K562 (cell line): ENCODE data around the gene MAPRE2. TPM values are rescaled to one million over a fixed set of nuclear protein-coding genes. Genes with fewer than 3 reads are reported as not detected.

Source experiments
- ETS2 ChIP-seq: IDR thresholded peaks from 2 replicates; pipeline ENCODE4 v1.6.1; 2016; ENCODE audit warnings: borderline replicate concordance, missing genetic modification characterization, mild to moderate bottlenecking, moderate library complexity, missing compliant biosample characterization; ENCODE audit not compliant: poor library complexity, severe bottlenecking
- GATAD2A ChIP-seq: fragments of 450-650 bp; IDR thresholded peaks from 2 replicates; pipeline ENCODE4 v1.6.1; 2017
- MEF2A ChIP-seq: IDR thresholded peaks from 2 replicates; pipeline ENCODE4 v1.6.1; 2011; ENCODE audit warnings: low read depth, mild to moderate bottlenecking, low read length, moderate library complexity; ENCODE audit not compliant: control insufficient read depth
- OTX1 ChIP-seq: fragments of 450-650 bp; formaldehyde crosslinking; IDR thresholded peaks from 2 replicates; pipeline ENCODE4 v1.4.0; 2022; ENCODE audit warnings: mild to moderate bottlenecking
- polyA plus RNA-seq, 8 experiments: library from polyadenylated mRNA; depleted of rRNA in 4 of 8; stranded (reverse) in 5 of 8; unstranded in 3 of 8; fragments of >200 nt; fragmentation: Nextera tagmentation in 2 of 8; fragmentation: Illumina TruSeq in 1 of 8; extraction: Ambion mirVana in 2 of 8; extraction: Trizol in 1 of 8; gene quantifications; 2 replicates each; pipeline versions ENCODE4 v1.2.1 to v1.2.3, GENCODE V29; 2011 to 2014; ENCODE audit warnings: inconsistent platforms in 1 of 8, missing spikeins in 1 of 8
- total RNA-seq, 7 experiments: library from RNA; depleted of rRNA in 6 of 7; stranded (reverse); fragments of >200 nt in 6 of 7; fragmentation: Illumina TruSeq in 2 of 7; extraction: Trizol in 2 of 7; gene quantifications; 2 replicates each; pipeline versions ENCODE4 v1.2.1 to v1.2.3, GENCODE V29; 2011 to 2021; ENCODE audit warnings: low replicate concordance in 1 of 7
- TF ChIP-seq, protein P1 (sequence below): sonication (generic); formaldehyde crosslinking; IDR thresholded peaks from 2 replicates; pipeline ENCODE4 v1.8.1; 2023; ENCODE audit warnings: missing genetic modification reagents, mild to moderate bottlenecking, borderline replicate concordance
- TF ChIP-seq, protein P2 (sequence below): fragments of 250-450 bp; sonication (Bioruptor Pico); IDR thresholded peaks from 2 replicates; pipeline ENCODE4 v1.9.0; 2021; ENCODE audit warnings: mild to moderate bottlenecking
- TF ChIP-seq, protein P3 (sequence below): fragments of 450-650 bp; formaldehyde crosslinking; IDR thresholded peaks from 2 replicates; pipeline ENCODE4 v1.4.0; 2020; ENCODE audit warnings: mild to moderate bottlenecking, moderate library complexity
- TF ChIP-seq, protein P4 (sequence below), 2 experiments: fragments of 450-650 bp; formaldehyde crosslinking in 1 of 2; IDR thresholded peaks; 2 replicates each; pipeline versions ENCODE4 v1.4.0 to v1.6.1; 2014 to 2020; ENCODE audit warnings: mild to moderate bottlenecking in 2 of 2, borderline replicate concordance in 1 of 2, low read depth in 1 of 2

Gene MAPRE2
- total and polyA plus RNA-seq, 9 of the 15 experiments (the other 6 are each of a cell fraction or from before 2014, with no cell fraction given), result 32.3 to 70.7 (median 40.7) TPM

DNA sequence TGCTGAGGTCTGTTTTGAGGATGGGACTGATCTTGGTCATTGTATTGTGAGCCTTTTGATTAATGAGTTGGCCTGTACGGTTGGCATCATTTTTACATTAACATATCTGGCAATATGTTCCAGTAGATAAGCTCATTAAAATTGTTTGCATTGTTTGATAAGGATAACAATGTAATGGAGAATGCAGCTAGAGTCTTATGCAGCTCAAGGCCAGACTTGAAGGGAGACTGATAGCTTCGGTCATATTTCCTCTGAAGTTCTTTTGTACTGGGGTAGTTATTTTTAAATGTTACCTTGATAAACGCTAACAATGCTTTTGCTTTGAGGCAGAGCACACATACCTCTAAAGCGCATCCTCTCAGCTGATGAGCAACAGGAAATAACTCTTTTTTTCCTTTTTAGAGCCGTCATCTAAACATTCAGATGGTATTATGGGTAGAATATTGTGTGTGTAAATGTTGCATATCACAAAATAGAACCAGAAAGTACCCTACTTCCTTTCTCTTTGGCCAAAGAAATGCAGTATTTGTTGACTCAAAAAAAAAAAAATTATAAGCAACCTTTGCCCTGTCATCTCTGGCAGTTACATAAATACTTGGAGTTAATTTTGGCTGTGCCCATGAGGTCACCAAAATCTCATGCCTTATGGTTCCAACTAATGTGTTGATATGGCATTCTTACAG is 1.3 kb downstream of the MAPRE2 start (continued):
- TF ChIP-seq, protein P1, sequence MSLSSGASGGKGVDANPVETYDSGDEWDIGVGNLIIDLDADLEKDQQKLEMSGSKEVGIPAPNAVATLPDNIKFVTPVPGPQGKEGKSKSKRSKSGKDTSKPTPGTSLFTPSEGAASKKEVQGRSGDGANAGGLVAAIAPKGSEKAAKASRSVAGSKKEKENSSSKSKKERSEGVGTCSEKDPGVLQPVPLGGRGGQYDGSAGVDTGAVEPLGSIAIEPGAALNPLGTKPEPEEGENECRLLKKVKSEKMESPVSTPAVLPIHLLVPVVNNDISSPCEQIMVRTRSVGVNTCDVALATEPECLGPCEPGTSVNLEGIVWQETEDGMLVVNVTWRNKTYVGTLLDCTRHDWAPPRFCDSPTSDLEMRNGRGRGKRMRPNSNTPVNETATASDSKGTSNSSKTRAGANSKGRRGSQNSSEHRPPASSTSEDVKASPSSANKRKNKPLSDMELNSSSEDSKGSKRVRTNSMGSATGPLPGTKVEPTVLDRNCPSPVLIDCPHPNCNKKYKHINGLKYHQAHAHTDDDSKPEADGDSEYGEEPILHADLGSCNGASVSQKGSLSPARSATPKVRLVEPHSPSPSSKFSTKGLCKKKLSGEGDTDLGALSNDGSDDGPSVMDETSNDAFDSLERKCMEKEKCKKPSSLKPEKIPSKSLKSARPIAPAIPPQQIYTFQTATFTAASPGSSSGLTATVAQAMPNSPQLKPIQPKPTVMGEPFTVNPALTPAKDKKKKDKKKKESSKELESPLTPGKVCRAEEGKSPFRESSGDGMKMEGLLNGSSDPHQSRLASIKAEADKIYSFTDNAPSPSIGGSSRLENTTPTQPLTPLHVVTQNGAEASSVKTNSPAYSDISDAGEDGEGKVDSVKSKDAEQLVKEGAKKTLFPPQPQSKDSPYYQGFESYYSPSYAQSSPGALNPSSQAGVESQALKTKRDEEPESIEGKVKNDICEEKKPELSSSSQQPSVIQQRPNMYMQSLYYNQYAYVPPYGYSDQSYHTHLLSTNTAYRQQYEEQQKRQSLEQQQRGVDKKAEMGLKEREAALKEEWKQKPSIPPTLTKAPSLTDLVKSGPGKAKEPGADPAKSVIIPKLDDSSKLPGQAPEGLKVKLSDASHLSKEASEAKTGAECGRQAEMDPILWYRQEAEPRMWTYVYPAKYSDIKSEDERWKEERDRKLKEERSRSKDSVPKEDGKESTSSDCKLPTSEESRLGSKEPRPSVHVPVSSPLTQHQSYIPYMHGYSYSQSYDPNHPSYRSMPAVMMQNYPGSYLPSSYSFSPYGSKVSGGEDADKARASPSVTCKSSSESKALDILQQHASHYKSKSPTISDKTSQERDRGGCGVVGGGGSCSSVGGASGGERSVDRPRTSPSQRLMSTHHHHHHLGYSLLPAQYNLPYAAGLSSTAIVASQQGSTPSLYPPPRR (CRISPR knock-in tag), result 0 out of 2 replicates have a peak, but pooled peaks have one; percentile 51
- TF ChIP-seq, protein P2, sequence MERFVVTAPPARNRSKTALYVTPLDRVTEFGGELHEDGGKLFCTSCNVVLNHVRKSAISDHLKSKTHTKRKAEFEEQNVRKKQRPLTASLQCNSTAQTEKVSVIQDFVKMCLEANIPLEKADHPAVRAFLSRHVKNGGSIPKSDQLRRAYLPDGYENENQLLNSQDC, result no peak
- 0 out of 2 replicates have a peak, but pooled peaks have one; percentile 26 for TF ChIP-seq MEF2A
- TF ChIP-seq, protein P3, sequence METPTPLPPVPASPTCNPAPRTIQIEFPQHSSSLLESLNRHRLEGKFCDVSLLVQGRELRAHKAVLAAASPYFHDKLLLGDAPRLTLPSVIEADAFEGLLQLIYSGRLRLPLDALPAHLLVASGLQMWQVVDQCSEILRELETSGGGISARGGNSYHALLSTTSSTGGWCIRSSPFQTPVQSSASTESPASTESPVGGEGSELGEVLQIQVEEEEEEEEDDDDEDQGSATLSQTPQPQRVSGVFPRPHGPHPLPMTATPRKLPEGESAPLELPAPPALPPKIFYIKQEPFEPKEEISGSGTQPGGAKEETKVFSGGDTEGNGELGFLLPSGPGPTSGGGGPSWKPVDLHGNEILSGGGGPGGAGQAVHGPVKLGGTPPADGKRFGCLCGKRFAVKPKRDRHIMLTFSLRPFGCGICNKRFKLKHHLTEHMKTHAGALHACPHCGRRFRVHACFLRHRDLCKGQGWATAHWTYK (CRISPR knock-in tag), result no peak
- TF ChIP-seq GATAD2A, result no peak
- TF ChIP-seq OTX1 (CRISPR knock-in tag), result no peak
- TF ChIP-seq, protein P4, sequence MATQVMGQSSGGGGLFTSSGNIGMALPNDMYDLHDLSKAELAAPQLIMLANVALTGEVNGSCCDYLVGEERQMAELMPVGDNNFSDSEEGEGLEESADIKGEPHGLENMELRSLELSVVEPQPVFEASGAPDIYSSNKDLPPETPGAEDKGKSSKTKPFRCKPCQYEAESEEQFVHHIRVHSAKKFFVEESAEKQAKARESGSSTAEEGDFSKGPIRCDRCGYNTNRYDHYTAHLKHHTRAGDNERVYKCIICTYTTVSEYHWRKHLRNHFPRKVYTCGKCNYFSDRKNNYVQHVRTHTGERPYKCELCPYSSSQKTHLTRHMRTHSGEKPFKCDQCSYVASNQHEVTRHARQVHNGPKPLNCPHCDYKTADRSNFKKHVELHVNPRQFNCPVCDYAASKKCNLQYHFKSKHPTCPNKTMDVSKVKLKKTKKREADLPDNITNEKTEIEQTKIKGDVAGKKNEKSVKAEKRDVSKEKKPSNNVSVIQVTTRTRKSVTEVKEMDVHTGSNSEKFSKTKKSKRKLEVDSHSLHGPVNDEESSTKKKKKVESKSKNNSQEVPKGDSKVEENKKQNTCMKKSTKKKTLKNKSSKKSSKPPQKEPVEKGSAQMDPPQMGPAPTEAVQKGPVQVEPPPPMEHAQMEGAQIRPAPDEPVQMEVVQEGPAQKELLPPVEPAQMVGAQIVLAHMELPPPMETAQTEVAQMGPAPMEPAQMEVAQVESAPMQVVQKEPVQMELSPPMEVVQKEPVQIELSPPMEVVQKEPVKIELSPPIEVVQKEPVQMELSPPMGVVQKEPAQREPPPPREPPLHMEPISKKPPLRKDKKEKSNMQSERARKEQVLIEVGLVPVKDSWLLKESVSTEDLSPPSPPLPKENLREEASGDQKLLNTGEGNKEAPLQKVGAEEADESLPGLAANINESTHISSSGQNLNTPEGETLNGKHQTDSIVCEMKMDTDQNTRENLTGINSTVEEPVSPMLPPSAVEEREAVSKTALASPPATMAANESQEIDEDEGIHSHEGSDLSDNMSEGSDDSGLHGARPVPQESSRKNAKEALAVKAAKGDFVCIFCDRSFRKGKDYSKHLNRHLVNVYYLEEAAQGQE (IDR thresholded peaks at IDR 0.05; ENCODE audit: borderline replicate concordance), result no peak
- TF ChIP-seq, protein P4 (CRISPR knock-in tag; IDR thresholded peaks at IDR 0.05; ENCODE audit: low read depth), result no peak
- TF ChIP-seq ETS2 (tag), result no peak
